GM23338 (cell line): ENCODE measurements around the gene PLEKHA8. TPM values are rescaled to one million over a fixed set of nuclear protein-coding genes. Genes with fewer than 3 reads are reported as not detected.

Experiments
- ATAC-seq: fragments of 200-7000 bp; cut with Tn5 transposase; 3 replicates; pipeline ENCODE4 v1.9.1; 2020
- DNase-seq: peaks from one replicate; pipeline ENCODE4 v3.0.0-alpha.2; 2015; ENCODE audit warnings: low spot score
- H2AFZ ChIP-seq: fragments of 200-600 bp; sonication (generic); 2 replicates; pipeline ENCODE4 v1.8.0; 2016; ENCODE audit warnings: antibody characterized with exemption, mild to moderate bottlenecking, moderate library complexity
- H3F3A ChIP-seq: fragments of 200-600 bp; sonication (generic); replicated peaks from 2 replicates; pipeline ENCODE4 v1.8.0; 2017; ENCODE audit warnings: antibody characterized with exemption, mixed run types, low read depth
- H3K27ac ChIP-seq: fragments of 200-600 bp; sonication (generic); 2 replicates; pipeline ENCODE4 v1.6.1; 2016; ENCODE audit warnings: low read depth
- H3K27me3 ChIP-seq: fragments of 200-600 bp; sonication (generic); 2 replicates; pipeline ENCODE4 v1.8.0; 2016; ENCODE audit warnings: mild to moderate bottlenecking, mixed run types, moderate library complexity; ENCODE audit not compliant: insufficient read depth
- H3K36me3 ChIP-seq: fragments of 200-600 bp; sonication (generic); 2 replicates; pipeline ENCODE4 v1.8.0; 2016; ENCODE audit warnings: mild to moderate bottlenecking; ENCODE audit not compliant: insufficient read depth
- H3K4me1 ChIP-seq: fragments of 200-600 bp; sonication (generic); 2 replicates; pipeline ENCODE4 v1.8.0; 2016; ENCODE audit warnings: mild to moderate bottlenecking, moderate library complexity; ENCODE audit not compliant: insufficient read depth
- H3K4me2 ChIP-seq: fragments of 200-600 bp; sonication (generic); 2 replicates; pipeline ENCODE4 v1.7.1; 2017; ENCODE audit warnings: mixed run types
- H3K4me3 ChIP-seq: fragments of 200-600 bp; sonication (generic); 2 replicates; pipeline ENCODE4 v1.6.1; 2016; ENCODE audit warnings: mixed run types
- H3K79me2 ChIP-seq: fragments of 200-600 bp; sonication (generic); replicated peaks from 2 replicates; pipeline ENCODE4 v1.8.0; 2017; ENCODE audit warnings: mild to moderate bottlenecking; ENCODE audit not compliant: insufficient read depth
- H3K9me2 ChIP-seq: fragments of 200-600 bp; sonication (generic); 2 replicates; pipeline ENCODE4 v1.8.0; 2017; ENCODE audit not compliant: insufficient read depth
- H4K20me1 ChIP-seq: fragments of 200-600 bp; sonication (generic); replicated peaks from 2 replicates; pipeline ENCODE4 v1.8.0; 2017; ENCODE audit warnings: mild to moderate bottlenecking; ENCODE audit not compliant: insufficient read depth
- H3K27ac Mint-ChIP-seq: 2 replicates; pipeline ENCODE4 v1.8.0; 2020; ENCODE audit warnings: inconsistent platforms, mild to moderate bottlenecking, moderate library complexity, mixed read lengths
- H3K27me3 Mint-ChIP-seq: 3 replicates; pipeline ENCODE4 v1.8.0; 2022; ENCODE audit warnings: low read depth, mild to moderate bottlenecking, moderate library complexity, mixed read lengths, inconsistent platforms; ENCODE audit not compliant: insufficient read depth, poor library complexity
- H3K36me3 Mint-ChIP-seq: 3 replicates; pipeline ENCODE4 v1.8.0; 2021; ENCODE audit warnings: low read depth, mild to moderate bottlenecking, inconsistent platforms, moderate library complexity, mixed read lengths
- H3K4me1 Mint-ChIP-seq: 3 replicates; pipeline ENCODE4 v1.8.0; 2020; ENCODE audit warnings: mild to moderate bottlenecking, inconsistent platforms, mixed read lengths
- H3K4me3 Mint-ChIP-seq: 3 replicates; pipeline ENCODE4 v1.8.0; 2021; ENCODE audit warnings: moderate library complexity, mild to moderate bottlenecking, inconsistent platforms, mixed read lengths
- H3K9me3 Mint-ChIP-seq: 3 replicates; pipeline ENCODE4 v1.8.0; 2020; ENCODE audit warnings: moderate library complexity, mild to moderate bottlenecking, inconsistent platforms, mixed read lengths
- CREB1 ChIP-seq: fragments of 250-450 bp; sonication (Bioruptor Pico); IDR thresholded peaks from 2 replicates; pipeline ENCODE4 v1.5.0; 2020; ENCODE audit warnings: low read depth, mild to moderate bottlenecking, moderate library complexity
- EZH2phosphoT487 ChIP-seq: fragments of 200-600 bp; sonication (generic); IDR thresholded peaks from one replicate; pipeline ENCODE4 v1.8.1; 2018; ENCODE audit warnings: antibody characterized with exemption; ENCODE audit not compliant: unreplicated experiment
- JUNB ChIP-seq: IDR thresholded peaks from one replicate; pipeline ENCODE4 v1.6.1; 2016; ENCODE audit warnings: antibody characterized with exemption; ENCODE audit not compliant: unreplicated experiment
- POLR2AphosphoS5 ChIP-seq: IDR thresholded peaks from 2 replicates; pipeline ENCODE4 v1.6.1; 2016; ENCODE audit warnings: antibody characterized with exemption, low read depth
- STAT1 ChIP-seq: IDR thresholded peaks from one replicate; pipeline ENCODE4 v1.6.1; 2016; ENCODE audit warnings: antibody characterized with exemption; ENCODE audit not compliant: unreplicated experiment
- ZNF114 ChIP-seq: fragments of 250-450 bp; sonication (Bioruptor Pico); IDR thresholded peaks from 2 replicates; pipeline ENCODE4 v1.5.0; 2020; ENCODE audit warnings: mild to moderate bottlenecking, moderate library complexity
- ZNF331 ChIP-seq: fragments of 250-450 bp; sonication (Bioruptor Pico); IDR thresholded peaks from 2 replicates; pipeline ENCODE4 v1.5.0; 2020; ENCODE audit warnings: low read depth, mild to moderate bottlenecking, moderate library complexity
- polyA plus RNA-seq: library from polyadenylated mRNA; unstranded; fragments of >200 nt; fragmentation: Nextera tagmentation; extraction: Ambion mirVana; gene quantifications from 2 replicates; pipeline ENCODE4 v1.2.1, GENCODE V29; 2016
- total RNA-seq: library from RNA; depleted of rRNA; stranded (reverse); fragments of >200 nt; shearing (Covaris generic); gene quantifications from 2 replicates; pipeline ENCODE4 v1.2.3, GENCODE V29; 2014
- TF ChIP-seq, protein P1 (sequence below): fragments of 250-450 bp; sonication (Bioruptor Pico); IDR thresholded peaks from 2 replicates; pipeline ENCODE4 v1.5.0; 2020; ENCODE audit warnings: mild to moderate bottlenecking, moderate library complexity
- TF ChIP-seq, protein P2 (sequence below), 2 experiments: fragments of 200-600 bp in 1 of 2; sonication (generic) in 1 of 2; conservative IDR thresholded peaks; 2 replicates each; pipeline versions ENCODE4 v1.5.1 to v1.6.1; 2016 to 2017; ENCODE audit warnings: antibody characterized with exemption in 2 of 2, low read depth in 2 of 2, mild to moderate bottlenecking in 2 of 2, moderate library complexity in 1 of 2

Gene PLEKHA8
- total and polyA plus RNA-seq, 2 experiments from 2014 or later: 11.6 to 44.9 TPM

DNA sequence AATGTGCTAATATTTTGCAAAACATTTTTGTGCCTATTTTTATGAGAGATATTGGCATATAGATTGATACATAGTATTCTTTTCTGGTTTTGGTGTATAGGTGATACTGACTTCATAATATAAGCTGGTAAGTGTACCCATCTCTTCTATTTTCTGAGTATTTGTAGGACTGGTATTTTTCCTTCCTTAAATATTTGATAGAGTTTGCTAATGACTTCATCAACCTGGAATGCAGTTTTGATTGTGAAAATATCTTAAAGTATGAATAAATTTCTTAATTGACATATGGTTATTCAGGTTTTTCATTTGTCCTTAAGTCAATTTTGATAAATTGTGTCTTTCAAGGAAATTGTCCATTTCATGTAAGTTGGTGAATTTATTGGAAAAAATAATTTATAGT is 32.6 kb upstream of the PLEKHA8 start (continued):
- TF ChIP-seq, protein P1, sequence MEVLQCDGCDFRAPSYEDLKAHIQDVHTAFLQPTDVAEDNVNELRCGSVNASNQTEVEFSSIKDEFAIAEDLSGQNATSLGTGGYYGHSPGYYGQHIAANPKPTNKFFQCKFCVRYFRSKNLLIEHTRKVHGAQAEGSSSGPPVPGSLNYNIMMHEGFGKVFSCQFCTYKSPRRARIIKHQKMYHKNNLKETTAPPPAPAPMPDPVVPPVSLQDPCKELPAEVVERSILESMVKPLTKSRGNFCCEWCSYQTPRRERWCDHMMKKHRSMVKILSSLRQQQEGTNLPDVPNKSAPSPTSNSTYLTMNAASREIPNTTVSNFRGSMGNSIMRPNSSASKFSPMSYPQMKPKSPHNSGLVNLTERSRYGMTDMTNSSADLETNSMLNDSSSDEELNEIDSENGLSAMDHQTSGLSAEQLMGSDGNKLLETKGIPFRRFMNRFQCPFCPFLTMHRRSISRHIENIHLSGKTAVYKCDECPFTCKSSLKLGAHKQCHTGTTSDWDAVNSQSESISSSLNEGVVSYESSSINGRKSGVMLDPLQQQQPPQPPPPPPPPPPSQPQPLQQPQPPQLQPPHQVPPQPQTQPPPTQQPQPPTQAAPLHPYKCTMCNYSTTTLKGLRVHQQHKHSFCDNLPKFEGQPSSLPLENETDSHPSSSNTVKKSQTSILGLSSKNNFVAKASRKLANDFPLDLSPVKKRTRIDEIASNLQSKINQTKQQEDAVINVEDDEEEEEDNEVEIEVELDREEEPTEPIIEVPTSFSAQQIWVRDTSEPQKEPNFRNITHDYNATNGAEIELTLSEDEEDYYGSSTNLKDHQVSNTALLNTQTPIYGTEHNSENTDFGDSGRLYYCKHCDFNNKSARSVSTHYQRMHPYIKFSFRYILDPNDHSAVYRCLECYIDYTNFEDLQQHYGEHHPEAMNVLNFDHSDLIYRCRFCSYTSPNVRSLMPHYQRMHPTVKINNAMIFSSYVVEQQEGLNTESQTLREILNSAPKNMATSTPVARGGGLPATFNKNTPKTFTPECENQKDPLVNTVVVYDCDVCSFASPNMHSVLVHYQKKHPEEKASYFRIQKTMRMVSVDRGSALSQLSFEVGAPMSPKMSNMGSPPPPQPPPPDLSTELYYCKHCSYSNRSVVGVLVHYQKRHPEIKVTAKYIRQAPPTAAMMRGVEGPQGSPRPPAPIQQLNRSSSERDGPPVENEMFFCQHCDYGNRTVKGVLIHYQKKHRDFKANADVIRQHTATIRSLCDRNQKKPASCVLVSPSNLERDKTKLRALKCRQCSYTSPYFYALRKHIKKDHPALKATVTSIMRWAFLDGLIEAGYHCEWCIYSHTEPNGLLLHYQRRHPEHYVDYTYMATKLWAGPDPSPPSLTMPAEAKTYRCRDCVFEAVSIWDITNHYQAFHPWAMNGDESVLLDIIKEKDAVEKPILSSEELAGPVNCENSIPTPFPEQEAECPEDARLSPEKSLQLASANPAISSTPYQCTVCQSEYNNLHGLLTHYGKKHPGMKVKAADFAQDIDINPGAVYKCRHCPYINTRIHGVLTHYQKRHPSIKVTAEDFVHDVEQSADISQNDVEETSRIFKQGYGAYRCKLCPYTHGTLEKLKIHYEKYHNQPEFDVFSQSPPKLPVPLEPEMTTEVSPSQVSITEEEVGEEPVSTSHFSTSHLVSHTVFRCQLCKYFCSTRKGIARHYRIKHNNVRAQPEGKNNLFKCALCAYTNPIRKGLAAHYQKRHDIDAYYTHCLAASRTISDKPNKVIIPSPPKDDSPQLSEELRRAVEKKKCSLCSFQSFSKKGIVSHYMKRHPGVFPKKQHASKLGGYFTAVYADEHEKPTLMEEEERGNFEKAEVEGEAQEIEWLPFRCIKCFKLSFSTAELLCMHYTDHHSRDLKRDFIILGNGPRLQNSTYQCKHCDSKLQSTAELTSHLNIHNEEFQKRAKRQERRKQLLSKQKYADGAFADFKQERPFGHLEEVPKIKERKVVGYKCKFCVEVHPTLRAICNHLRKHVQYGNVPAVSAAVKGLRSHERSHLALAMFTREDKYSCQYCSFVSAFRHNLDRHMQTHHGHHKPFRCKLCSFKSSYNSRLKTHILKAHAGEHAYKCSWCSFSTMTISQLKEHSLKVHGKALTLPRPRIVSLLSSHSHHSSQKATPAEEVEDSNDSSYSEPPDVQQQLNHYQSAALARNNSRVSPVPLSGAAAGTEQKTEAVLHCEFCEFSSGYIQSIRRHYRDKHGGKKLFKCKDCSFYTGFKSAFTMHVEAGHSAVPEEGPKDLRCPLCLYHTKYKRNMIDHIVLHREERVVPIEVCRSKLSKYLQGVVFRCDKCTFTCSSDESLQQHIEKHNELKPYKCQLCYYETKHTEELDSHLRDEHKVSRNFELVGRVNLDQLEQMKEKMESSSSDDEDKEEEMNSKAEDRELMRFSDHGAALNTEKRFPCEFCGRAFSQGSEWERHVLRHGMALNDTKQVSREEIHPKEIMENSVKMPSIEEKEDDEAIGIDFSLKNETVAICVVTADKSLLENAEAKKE (CRISPR knock-in tag): no peak
- TF ChIP-seq, protein P2, sequence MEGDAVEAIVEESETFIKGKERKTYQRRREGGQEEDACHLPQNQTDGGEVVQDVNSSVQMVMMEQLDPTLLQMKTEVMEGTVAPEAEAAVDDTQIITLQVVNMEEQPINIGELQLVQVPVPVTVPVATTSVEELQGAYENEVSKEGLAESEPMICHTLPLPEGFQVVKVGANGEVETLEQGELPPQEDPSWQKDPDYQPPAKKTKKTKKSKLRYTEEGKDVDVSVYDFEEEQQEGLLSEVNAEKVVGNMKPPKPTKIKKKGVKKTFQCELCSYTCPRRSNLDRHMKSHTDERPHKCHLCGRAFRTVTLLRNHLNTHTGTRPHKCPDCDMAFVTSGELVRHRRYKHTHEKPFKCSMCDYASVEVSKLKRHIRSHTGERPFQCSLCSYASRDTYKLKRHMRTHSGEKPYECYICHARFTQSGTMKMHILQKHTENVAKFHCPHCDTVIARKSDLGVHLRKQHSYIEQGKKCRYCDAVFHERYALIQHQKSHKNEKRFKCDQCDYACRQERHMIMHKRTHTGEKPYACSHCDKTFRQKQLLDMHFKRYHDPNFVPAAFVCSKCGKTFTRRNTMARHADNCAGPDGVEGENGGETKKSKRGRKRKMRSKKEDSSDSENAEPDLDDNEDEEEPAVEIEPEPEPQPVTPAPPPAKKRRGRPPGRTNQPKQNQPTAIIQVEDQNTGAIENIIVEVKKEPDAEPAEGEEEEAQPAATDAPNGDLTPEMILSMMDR (conservative IDR thresholded peaks at IDR 0.05; ENCODE audit: low read depth in 2 of 2): no peak
- TF ChIP-seq EZH2phosphoT487: no peak
- TF ChIP-seq CREB1: no peak
- TF ChIP-seq ZNF114: no peak
- no peak for TF ChIP-seq POLR2AphosphoS5
- no peak for TF ChIP-seq STAT1
- TF ChIP-seq JUNB: no peak

DNA sequence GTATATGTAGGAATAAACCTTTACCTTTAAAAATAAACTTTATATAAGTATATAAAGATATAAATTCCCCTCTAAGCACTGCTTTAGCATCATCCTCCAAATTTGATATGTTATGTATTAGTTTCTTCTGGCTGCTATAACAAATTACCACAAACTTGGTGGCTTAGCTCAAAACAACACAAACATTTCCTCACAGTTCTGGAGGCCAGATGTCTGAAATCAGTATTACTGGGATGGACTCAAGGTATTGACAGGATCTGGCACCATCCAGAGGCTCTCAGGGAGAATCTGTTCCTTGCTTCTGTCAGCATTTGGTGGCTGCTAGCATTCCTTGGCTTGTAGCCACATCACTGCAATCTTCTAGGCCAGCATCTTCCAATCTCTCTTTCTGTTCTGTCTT is 31.9 kb upstream of the PLEKHA8 start:
- Mint-ChIP-seq H3K27ac (no peak overlapping the region), H3K4me3 (no peak overlapping the region), H3K27me3 (no peaks in the 10 kb centered on the region), H3K4me1 (peaks cover 9% of the 10 kb centered on the region), H3K36me3 (peaks cover 8% of the 10 kb centered on the region; the same call in 2 of the 3 replicates), H3K9me3 (peaks cover 43% of the 10 kb centered on the region)
- Histone ChIP-seq H3K9me2 (no peaks in the 10 kb centered on the region), H3K27ac (no peak overlapping the region), H3K4me2 (no peak overlapping the region), H3K4me3 (no peak overlapping the region), H3K79me2 (no peaks in the 10 kb centered on the region), H4K20me1 (no peaks in the 10 kb centered on the region), H3K36me3 (no peaks in the 10 kb centered on the region; the same call in 1 of the 2 replicates), H3K4me1 (no peaks in the 10 kb centered on the region), H3K27me3 (peaks cover 3% of the 10 kb centered on the region; the same call in 1 of the 2 replicates), H3F3A (no peaks in the 10 kb centered on the region), H2AFZ (no peak overlapping the region)
- ATAC-seq (no peak), DNase-seq (no peak)
- TF ChIP-seq POLR2AphosphoS5: no peak
- TF ChIP-seq, protein P1 (CRISPR knock-in tag): no peak
- TF ChIP-seq ZNF331 (CRISPR knock-in tag): no peak
- no peak for TF ChIP-seq JUNB
- no peak for TF ChIP-seq STAT1
